OCI-M1 (cell line): ENCODE results near the gene HES2.
A peak's percentile ranks its signal among the peaks of the same experiment; 100 is the strongest.
"Not testable (repeated sequence)": the region's sequence is repeated elsewhere in the genome, so short reads cannot be mapped to it uniquely, and the experiment has no call there.

ENCODE experiments used
- DNase-seq: peaks from one replicate; lab custom pipeline; 2025; lab: John Stamatoyannopoulos, UW

The HES2 gene

DNA sequence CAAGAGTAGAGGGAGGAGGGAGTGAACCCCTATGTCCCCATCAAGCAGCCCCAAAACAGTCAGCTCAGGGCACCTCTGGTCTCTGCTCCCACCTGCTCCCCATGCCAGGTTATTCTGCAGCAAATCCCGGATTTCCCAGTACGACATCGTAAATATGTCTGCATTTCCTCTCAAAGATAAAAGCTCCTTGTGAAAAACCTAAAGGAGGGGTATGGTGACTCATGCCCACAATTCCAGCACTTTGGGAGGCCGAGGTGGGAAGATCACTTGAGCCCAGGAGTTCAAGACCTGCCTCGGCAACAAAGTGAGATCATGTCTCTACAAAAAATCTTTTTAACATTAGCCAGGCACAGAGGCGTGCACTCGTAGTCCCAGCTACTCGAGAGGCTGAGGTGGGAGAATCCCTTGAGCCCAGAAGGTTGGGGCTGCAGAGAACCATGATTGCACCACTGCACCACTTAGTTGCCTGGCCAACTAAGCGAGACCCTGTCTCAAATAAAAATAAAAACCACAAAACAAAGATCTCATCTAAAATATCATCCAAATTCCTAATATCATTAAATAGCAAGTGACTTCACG is 33.3 kb downstream of the HES2 start:
- DNase-seq, result no peak

DNA sequence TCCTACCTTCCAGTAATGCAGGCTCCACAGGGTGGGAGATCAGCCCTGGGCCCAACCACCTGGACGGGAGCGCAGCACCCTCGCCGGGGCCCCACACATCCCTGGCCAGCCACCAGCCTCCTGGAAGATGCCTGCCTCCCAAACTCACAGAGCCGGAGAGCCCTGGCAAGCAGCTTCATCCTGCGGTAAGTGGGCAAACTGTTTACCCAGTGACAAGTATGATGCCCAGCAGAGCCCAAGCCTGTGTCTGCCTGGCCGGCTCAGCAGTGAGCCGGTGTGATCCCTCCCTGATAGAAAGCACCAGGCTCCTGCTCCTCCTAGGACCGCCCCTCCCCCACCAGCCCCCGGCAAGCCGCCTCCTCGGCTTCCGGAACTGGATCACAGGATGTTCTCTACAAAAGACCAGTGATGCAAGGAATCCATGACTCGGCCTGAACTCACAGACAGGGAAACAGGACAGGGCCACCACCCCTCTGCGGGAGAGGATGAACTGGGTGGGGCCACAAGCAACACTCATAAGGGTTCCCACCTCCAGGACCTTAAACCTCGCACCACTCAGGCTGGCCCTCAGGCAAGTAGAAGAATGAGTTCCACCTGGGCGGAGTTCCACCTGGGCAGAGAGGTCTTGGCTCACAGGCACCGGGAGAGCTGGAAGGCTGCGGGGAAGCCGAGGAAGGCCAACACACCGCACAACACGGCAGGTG is 34.1 kb downstream of the HES2 start:
- no peak for DNase-seq

DNA sequence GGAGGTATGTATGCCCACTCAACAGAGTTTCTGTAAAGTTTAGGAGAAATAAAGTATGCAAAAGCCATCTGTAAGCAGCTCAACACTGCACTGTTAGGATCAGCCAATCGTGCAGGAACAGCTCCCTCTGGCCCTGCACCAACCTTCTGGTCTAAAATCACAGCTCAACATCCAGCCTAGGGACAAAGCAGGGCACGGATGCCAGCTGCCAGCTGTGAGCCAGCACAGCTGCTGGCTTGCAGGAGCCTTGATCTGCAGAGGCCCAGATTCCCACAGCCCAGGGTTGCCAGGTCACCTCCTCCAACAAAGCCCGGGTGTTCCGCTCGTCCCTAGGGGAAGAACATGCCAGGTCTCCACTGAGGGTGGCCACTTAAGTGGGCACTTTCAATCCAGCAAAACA is 34.8 kb downstream of the HES2 start:
- DNase-seq, result no peak

DNA sequence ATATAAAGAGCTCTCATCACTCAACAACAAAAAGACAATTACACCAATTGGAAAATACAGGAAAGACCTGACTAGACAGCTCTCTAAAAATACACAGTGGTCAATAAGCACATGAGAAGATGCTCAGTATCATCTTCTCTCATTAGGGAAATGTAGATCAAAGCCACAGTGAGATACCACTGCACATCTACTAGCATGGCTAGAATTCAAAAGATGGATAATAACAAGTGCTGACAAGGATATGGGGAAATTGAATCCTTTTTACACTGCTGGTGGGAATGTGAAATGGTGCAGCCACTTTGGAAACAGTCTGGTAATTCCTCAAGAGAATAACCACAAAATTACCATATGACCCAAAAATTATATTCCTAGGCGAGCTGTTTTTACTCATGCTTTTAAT is 35.6 kb downstream of the HES2 start:
- DNase-seq, result no peak

DNA sequence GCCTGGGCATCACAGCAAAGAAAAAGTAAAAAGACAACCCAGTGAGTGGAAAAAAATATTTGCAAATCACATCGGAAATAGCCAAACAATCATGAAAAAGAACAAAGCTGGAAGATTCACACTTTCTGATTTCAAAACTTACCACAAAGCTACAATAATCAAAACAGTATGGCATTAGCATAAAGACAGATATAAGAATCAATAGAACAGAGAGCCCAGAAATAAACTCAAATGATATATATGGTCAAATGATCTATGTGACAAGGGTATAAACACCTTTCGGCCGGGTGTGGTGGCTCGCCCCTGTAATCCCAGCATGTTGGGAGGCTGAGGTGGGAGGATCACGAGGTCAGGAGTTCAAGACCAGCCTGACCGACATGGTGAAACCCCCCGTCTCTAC is 39.7 kb downstream of the HES2 start:
- no peak for DNase-seq

DNA sequence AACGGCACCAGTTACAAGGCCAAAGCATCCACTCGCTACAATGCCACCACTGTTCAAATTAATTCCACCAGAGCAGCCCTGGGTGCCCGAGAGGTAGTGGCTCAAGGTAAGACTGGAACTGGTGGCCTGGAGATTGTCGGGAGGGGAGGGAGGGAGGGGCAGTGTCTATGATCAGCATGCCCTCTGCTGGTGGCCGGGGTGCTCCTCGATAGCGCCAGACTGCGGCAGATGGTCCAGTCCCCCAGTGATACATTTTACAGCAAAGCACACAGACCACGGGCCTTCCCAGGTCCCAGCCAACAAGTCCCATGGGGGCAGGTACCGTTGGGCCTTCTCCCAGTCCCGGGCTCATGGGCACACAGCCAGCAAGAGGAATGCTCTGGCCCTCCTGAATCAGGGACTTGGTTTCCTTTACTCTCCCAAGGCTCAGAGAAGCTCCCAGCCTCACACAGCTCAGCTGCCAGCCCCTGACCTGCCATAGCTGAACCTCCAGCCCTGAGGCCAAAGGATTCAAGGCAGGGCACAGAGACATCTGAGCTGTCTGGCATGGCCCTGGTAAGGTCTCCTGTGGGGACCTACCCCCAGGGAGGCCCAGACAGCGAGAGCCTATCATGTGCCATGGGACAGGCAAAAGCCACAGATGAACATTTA is 41.5 kb downstream of the HES2 start:
- DNase-seq, result no peak

DNA sequence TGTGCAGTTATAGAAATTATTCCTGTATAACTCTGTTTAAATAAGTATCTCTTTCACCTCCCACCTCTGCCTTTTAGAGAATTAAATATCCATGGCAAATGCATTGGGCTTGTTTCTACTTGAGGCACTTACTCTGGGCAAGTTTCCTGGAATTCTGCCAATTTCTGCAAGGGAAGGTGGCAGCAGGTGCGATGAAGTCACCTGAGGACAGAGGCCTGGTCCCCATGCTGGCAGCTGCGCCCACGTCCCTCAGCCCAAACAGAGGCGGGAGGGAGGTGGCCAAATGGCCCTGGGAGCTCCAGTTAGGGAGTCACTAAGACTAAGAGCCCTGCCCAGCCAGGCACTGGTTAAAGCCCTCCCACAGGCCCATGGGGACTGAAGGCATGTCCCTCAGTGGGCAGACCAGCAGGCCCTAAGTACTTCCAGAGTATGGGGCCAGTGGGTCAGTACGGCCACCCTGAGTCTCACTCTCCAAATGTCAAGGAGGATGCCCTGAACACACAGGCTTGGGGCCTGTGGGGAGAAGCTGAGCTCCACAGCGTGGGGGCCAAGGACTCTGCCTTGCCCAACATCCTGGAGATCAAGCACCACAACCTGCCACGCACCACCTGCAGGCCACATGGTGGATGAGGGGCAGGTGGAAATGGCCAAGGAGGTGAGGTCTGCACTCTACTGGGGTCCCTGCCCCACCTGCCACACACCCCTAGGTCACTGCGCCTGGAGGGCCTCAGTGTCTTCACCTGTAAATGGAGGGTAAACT is 45.6 kb downstream of the HES2 start:
- no peak for DNase-seq

DNA sequence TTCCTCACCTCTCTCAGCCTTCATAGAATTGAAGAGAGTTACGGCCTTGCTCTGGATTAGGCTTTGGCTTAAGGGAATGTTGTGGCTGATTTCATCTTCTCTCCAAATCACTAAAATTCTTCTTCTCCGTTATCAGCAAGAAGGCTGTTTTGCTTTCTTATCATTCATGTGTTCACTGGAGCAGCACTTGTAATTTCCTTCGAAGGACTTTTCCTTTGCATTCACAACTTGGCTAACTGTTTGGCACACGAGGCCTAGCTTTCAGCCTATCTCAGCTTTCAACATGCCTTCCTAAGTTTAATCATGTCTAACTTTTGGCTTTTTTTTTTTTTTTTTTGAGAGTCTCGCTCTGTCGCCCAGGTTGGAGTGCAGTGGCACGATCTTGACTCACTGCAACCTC is 47.5 kb downstream of the HES2 start:
- DNase-seq, result not testable (repeated sequence)

DNA sequence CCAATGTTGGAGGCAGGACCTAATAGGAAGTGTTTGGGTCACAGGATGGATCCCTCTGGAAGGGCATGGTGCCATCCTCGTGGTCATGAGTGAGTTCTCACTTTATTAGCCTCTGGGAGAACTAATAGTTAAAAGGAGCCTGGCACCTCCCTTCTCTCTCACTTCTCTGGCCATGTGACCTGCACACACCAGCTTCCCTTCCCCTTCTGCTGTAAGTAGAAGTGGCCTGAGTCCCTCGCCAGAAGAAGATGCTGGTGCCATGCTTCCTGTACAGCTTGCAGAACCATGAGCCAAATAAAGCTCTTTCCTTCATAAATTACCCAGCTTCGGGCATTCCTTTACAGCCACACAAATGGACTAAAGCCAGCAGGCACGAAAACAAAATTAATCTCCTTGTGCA is 49.7 kb downstream of the HES2 start:
- DNase-seq, result no peak

DNA sequence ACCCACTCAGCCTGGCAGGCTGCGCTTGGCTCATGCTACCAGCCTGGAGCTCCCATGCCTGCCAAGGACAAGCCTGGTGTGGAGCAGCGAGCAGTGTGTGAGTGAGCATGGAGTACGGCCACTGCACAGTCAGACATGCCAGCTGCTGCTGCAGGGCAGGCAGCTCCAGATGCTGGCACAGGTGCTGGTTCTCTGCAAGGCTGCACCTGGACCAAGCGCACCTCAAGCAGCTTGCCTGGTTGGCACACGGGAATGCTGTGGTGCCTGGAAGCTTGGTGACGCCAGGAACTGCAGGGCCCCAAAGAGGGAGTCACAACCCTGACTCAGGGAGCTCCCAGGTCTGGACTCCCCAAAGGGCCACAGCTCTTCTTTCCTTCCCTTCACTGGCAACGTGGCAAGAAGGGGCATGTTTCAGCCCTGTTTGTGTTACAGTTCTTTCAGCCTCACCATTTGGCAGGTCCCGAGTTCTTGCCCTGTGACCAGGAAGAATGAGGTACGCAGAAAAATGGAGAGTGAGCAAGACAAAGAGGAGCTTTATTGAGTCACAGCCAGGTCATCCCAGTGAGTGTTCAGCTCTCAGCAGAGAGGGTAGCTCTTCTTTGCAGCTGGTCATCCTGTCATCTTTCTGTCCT is 52.2 kb downstream of the HES2 start:
- DNase-seq, result no peak

DNA sequence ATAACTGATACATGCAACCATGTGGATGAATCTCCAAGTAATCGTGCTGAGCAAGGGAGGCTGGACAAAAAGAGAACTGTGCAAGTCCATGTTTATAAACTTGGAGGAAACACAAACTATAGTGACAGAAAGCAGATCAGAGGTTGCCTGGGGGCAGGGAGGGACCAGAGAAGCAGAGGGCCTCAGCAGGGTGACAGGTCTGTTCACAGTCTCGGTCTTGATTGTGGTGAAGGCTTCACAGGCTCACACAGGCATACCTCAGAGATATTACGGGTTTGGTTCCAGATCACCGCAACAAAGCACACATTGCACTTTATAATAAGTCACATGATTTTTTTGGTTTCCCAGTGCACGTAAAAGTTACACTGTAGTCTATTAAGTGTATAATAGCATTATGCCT is 54.7 kb downstream of the HES2 start:
- no peak for DNase-seq

DNA sequence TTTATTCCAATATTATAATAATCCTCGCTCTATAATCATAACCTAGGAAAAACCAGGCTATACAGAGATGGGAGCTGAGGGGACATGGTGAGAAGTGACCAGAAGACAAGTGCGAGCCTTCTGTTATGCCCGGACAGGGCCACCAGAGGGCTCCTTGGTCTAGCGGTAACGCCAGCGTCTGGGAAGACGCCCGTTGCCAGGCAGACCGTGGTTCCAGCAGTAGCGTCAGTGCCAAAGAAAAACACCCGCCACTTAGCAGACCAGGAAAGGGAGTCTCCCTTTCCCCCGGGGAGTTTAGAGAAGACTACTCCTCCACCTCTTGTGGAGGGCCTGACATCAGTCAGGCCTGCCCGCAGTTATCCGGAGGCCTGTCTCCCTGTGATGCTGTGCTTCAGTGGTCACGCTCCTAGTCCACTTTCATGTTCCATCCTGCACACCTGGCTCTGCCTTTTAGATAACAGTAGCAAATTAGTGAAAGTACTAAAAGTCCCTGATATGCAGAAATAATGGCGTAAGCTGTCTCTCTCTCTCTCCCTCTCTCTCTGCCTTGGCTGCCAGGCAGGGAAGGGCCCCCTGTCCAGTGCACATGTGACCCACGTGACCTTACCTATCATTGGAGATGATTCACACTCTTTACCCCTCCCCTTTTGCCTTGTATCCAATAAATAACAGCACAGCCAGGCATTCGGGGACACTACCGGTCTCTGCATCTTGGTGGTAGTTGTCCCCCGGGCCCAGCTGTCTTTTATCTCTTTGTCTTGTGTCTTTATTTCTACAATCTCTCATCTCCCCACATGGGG is 56.4 kb downstream of the HES2 start:
- peak; percentile 65 for DNase-seq
